ENCODE measurements around the gene CNGA2. TPM values are rescaled to one million over a fixed set of nuclear protein-coding genes. Genes with fewer than 3 reads are reported as not detected.

CNGA2 gene
- total and polyA plus RNA-seq, 2 experiments from 2014 or later: not detected

- Mint-ChIP-seq H3K27me3 (ENCODE audit: insufficient read depth, low read depth, poor library complexity) (peaks cover 4% of the 10 kb centered on the region), H3K4me1 (no peaks in the 10 kb centered on the region), H3K4me3 (no peak overlapping the region), H3K36me3 (ENCODE audit: low read depth) (no peaks in the 10 kb centered on the region), H3K9me3 (peaks cover 4% of the 10 kb centered on the region; the same call in 2 of the 3 replicates), H3K27ac (no peak overlapping the region)
- TF ChIP-seq ZNF462 (CRISPR knock-in tag; IDR thresholded peaks at IDR 0.05) (no peak), CREB1 (CRISPR knock-in tag; IDR thresholded peaks at IDR 0.05; ENCODE audit: low read depth) (no peak), CTCF (conservative IDR thresholded peaks at IDR 0.05; ENCODE audit: low read depth in 2 of 2) (no peak), STAT1 (IDR thresholded peaks at IDR 0.05; ENCODE audit: unreplicated experiment) (no peak), ZNF331 (CRISPR knock-in tag; IDR thresholded peaks at IDR 0.05; ENCODE audit: low read depth) (no peak), EZH2 (IDR thresholded peaks at IDR 0.05; ENCODE audit: low read depth, unreplicated experiment) (no peak), EZH2phosphoT487 (IDR thresholded peaks at IDR 0.05; ENCODE audit: unreplicated experiment) (no peak), JUNB (IDR thresholded peaks at IDR 0.05; ENCODE audit: unreplicated experiment) (no peak), ZNF114 (CRISPR knock-in tag; IDR thresholded peaks at IDR 0.05) (no peak), NANOG (IDR thresholded peaks at IDR 0.05; ENCODE audit: borderline replicate concordance) (no peak), POLR2AphosphoS5 (IDR thresholded peaks at IDR 0.05; ENCODE audit: low read depth) (no peak), REST (IDR thresholded peaks at IDR 0.05; ENCODE audit: unreplicated experiment) (no peak)
- TF ChIP-seq, protein P1, sequence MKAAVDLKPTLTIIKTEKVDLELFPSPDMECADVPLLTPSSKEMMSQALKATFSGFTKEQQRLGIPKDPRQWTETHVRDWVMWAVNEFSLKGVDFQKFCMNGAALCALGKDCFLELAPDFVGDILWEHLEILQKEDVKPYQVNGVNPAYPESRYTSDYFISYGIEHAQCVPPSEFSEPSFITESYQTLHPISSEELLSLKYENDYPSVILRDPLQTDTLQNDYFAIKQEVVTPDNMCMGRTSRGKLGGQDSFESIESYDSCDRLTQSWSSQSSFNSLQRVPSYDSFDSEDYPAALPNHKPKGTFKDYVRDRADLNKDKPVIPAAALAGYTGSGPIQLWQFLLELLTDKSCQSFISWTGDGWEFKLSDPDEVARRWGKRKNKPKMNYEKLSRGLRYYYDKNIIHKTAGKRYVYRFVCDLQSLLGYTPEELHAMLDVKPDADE (IDR thresholded peaks at IDR 0.05): no peak
- ATAC-seq (no peak), DNase-seq (ENCODE audit: low spot score) (no peak)
- Histone ChIP-seq H2AFZ (no peak overlapping the region), H3K4me1 (ENCODE audit: insufficient read depth) (no peaks in the 10 kb centered on the region), H4K20me1 (replicated peaks; ENCODE audit: insufficient read depth) (no peaks in the 10 kb centered on the region), H3K27ac (ENCODE audit: low read depth) (no peak overlapping the region), H3K9me2 (ENCODE audit: insufficient read depth) (no peaks in the 10 kb centered on the region), H3K79me2 (replicated peaks; ENCODE audit: insufficient read depth) (no peaks in the 10 kb centered on the region), H3K27me3 (ENCODE audit: insufficient read depth) (no peaks in the 10 kb centered on the region), H3K4me2 (no peak overlapping the region), H3K36me3 (ENCODE audit: insufficient read depth) (no peaks in the 10 kb centered on the region), H3F3A (replicated peaks; ENCODE audit: low read depth) (no peaks in the 10 kb centered on the region), H3K4me3 (no peak overlapping the region)
These were observed 29.2 kb downstream of the CNGA2 start for GRCh38 chrX:151763711-151764110.

Data from GM23338 (cell line).